Thyroid gland (tissue), 4 donors: ENCODE results near the gene CDON.

ENCODE experiments used
- CTCF ChIP-seq, 6 experiments: fragments of 200-600 bp in 3 of 6; fragments of 450-650 bp in 3 of 6; sonication (generic) in 3 of 6; IDR thresholded peaks; one replicate each; pipeline ENCODE4 v1.5.1; 2016 to 2019; ENCODE audit warnings: antibody characterized with exemption in 6 of 6, mild to moderate bottlenecking in 2 of 6, inconsistent platforms in 1 of 6, moderate library complexity in 1 of 6
- POLR2A ChIP-seq, 2 donors: fragments of 450-650 bp; IDR thresholded peaks; one replicate each; pipeline ENCODE4 v1.6.1; 2017; ENCODE audit warnings: antibody characterized with exemption in 2 of 2, mild to moderate bottlenecking in 2 of 2, moderate library complexity in 1 of 2

DNA sequence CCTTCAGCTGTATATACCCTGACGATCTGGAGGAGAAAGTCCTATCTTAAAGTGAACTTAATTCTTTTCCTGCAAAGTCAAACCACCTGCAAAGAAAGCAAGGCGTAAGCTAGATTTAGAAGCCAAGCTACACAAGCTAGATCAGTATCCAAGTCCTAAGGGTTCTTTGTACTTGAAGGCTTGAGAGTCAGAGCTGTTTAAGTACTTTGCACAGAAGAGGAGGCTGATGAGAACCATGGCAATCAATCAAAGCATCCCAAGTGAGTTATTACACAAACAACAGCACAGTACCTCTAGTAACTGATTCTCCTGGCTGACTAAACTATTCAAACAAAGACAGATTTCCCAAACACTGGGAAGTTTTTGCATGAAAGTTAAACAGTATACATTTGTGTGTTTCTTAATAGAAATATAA lies 1.9 kb downstream of the CDON start:
- TF ChIP-seq CTCF (IDR thresholded peaks at IDR 0.05): no peak
- TF ChIP-seq POLR2A (IDR thresholded peaks at IDR 0.05): peak in 1 of 2 donors; percentile 42
